Peyer's patch (tissue), 4 donors: ENCODE data around the gene BTBD18. TPM values are rescaled to one million over a fixed set of nuclear protein-coding genes. Genes with fewer than 3 reads are reported as not detected.

ENCODE experiments used
- DNase-seq, 3 donors: peaks; one replicate each; pipeline ENCODE4 v3.0.0-alpha.2; 2017 to 2019
- H3K27ac ChIP-seq, 4 donors: fragments of 200-600 bp; sonication (generic); one replicate each; pipeline ENCODE4 v1.5.1; 2016 to 2019
- H3K27me3 ChIP-seq, 2 donors: fragments of 200-600 bp; sonication (generic); one replicate each; pipeline ENCODE4 v1.5.1; 2019
- H3K36me3 ChIP-seq, 3 donors: fragments of 200-600 bp; sonication (generic); one replicate each; pipeline ENCODE4 v1.5.1; 2016 to 2019
- H3K4me1 ChIP-seq, 4 donors: fragments of 200-600 bp; sonication (generic); one replicate each; pipeline ENCODE4 v1.5.1; 2016 to 2019
- H3K4me3 ChIP-seq, 4 donors: fragments of 200-600 bp; sonication (generic); 1 replicate in 3 of 4; 2 replicates in 1 of 4; pipeline ENCODE4 v1.5.1; 2016 to 2019; ENCODE audit warnings: mild to moderate bottlenecking in 1 of 4
- H3K9me3 ChIP-seq, 4 donors: fragments of 200-600 bp; sonication (generic); one replicate each; pipeline ENCODE4 v1.5.1; 2016 to 2019; ENCODE audit warnings: mild to moderate bottlenecking in 1 of 4
- POLR2A ChIP-seq, 2 donors: fragments of 450-650 bp; IDR thresholded peaks; one replicate each; pipeline ENCODE4 v1.5.1; 2017; ENCODE audit warnings: antibody characterized with exemption in 2 of 2, mild to moderate bottlenecking in 2 of 2, moderate library complexity in 2 of 2
- total RNA-seq, 4 donors: library from RNA; depleted of rRNA; stranded (reverse); fragments of >200 nt; gene quantifications; one replicate each; pipeline ENCODE4 v1.1.0, GENCODE V29; 2016
- TF ChIP-seq, protein P1 (sequence below), 6 experiments: fragments of 450-650 bp in 4 of 6; fragments of 200-600 bp in 2 of 6; sonication (generic) in 1 of 6; IDR thresholded peaks; one replicate each; pipeline ENCODE4 v1.5.1; 2017 to 2019; ENCODE audit warnings: antibody characterized with exemption in 6 of 6, mild to moderate bottlenecking in 3 of 6, moderate library complexity in 1 of 6

Gene BTBD18
- total RNA-seq, 4 donors from 2014 or later, result not detected

GRCh38 chr11:57758174-57758573 is 6.6 kb upstream of the BTBD18 start:
- Histone ChIP-seq H3K9me3 (no peaks in the 10 kb centered on the region), H3K27me3 (no peaks in the 10 kb centered on the region), H3K36me3 (no peaks in the 10 kb centered on the region), H3K4me1 (no peaks in the 10 kb centered on the region), H3K4me3 (no peak overlapping the region), H3K27ac (no peak overlapping the region)
- no peak for TF ChIP-seq POLR2A (IDR thresholded peaks at IDR 0.05)
- TF ChIP-seq, protein P1, sequence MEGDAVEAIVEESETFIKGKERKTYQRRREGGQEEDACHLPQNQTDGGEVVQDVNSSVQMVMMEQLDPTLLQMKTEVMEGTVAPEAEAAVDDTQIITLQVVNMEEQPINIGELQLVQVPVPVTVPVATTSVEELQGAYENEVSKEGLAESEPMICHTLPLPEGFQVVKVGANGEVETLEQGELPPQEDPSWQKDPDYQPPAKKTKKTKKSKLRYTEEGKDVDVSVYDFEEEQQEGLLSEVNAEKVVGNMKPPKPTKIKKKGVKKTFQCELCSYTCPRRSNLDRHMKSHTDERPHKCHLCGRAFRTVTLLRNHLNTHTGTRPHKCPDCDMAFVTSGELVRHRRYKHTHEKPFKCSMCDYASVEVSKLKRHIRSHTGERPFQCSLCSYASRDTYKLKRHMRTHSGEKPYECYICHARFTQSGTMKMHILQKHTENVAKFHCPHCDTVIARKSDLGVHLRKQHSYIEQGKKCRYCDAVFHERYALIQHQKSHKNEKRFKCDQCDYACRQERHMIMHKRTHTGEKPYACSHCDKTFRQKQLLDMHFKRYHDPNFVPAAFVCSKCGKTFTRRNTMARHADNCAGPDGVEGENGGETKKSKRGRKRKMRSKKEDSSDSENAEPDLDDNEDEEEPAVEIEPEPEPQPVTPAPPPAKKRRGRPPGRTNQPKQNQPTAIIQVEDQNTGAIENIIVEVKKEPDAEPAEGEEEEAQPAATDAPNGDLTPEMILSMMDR (IDR thresholded peaks at IDR 0.05), result no peak
- no peak for DNase-seq

DNA sequence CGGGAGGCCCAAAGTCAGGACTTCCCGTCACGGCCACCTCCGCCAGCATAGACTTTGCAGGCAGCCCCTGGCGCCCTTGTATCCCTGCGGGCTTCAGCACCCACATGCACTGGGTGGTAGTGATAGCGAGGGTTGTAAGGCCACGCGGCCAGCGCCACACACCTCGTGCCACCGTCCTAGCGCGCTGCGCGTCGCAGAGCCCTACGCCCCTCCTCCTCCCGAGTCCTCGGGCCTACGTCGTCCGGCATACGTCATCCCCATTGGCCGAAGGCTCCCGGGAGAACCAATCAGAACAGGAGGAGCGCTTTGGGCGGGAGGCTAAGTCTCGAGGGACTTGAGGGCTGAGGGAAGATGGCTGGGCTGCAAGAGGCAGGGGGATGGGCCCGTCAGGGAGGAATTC is 1.3 kb upstream of the BTBD18 start:
- H3K4me1 ChIP-seq, result peaks cover 0 to 6% (median 0%) of the 10 kb centered on the region in 4 donors
- H3K27me3 ChIP-seq, result no peaks in the 10 kb centered on the region
- no peaks in the 10 kb centered on the region for H3K9me3 ChIP-seq
- no peak for DNase-seq
- H3K27ac ChIP-seq, result no peak overlapping the region
- H3K4me3 ChIP-seq, result no peak overlapping the region
- TF ChIP-seq, protein P1 (IDR thresholded peaks at IDR 0.05), result no peak
- TF ChIP-seq POLR2A (IDR thresholded peaks at IDR 0.05), result no peak
- no peaks in the 10 kb centered on the region for H3K36me3 ChIP-seq

DNA sequence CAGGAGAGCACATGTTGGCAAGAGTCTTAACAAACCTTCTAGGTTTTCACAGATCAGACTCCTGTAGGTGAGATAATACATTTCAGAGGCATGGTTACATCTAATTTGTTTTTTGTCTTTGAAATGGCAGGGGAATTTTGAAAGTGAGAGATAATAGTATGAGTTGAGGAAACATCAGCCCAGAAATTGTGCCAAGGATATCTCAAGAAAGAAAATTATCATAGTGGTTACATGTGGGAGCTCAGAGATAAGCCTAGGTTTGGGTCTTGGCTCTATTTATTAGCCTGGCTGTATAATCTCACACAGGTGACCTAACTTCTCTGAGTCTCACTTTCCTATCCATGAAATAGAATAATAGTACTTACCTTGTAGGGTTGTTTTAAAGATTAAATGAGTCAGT is 443 bp downstream of the BTBD18 start:
- Histone ChIP-seq H3K27me3 (no peaks in the 10 kb centered on the region), H3K4me3 (no peak overlapping the region), H3K9me3 (no peaks in the 10 kb centered on the region), H3K36me3 (no peaks in the 10 kb centered on the region), H3K4me1 (peaks cover 0 to 6% (median 0%) of the 10 kb centered on the region in 4 donors), H3K27ac (no peak overlapping the region)
- TF ChIP-seq, protein P1 (IDR thresholded peaks at IDR 0.05), result no peak
- no peak for TF ChIP-seq POLR2A (IDR thresholded peaks at IDR 0.05)
- DNase-seq, result no peak

GRCh38 chr11:57746920-57747319 is 4.7 kb downstream of the BTBD18 start:
- Histone ChIP-seq H3K27ac (no peak overlapping the region), H3K27me3 (no peaks in the 10 kb centered on the region), H3K4me3 (no peak overlapping the region), H3K9me3 (no peaks in the 10 kb centered on the region), H3K36me3 (peaks cover 0 to 24% (median 0%) of the 10 kb centered on the region in 3 donors), H3K4me1 (peaks cover 0 to 14% (median 7%) of the 10 kb centered on the region in 4 donors)
- TF ChIP-seq, protein P1 (IDR thresholded peaks at IDR 0.05), result no peak
- TF ChIP-seq POLR2A (IDR thresholded peaks at IDR 0.05), result no peak
- DNase-seq, result no peak

- TF ChIP-seq, protein P1 (IDR thresholded peaks at IDR 0.05), result no peak
- no peak for TF ChIP-seq POLR2A (IDR thresholded peaks at IDR 0.05)
- H3K9me3 ChIP-seq, result no peaks in the 10 kb centered on the region
- H3K4me1 ChIP-seq, result peaks cover 0 to 17% (median 7%) of the 10 kb centered on the region in 4 donors
- H3K27me3 ChIP-seq, result no peaks in the 10 kb centered on the region
- no peak overlapping the region for H3K4me3 ChIP-seq
- H3K27ac ChIP-seq, result no peak overlapping the region
- H3K36me3 ChIP-seq, result peaks cover 0 to 24% (median 0%) of the 10 kb centered on the region in 3 donors
- no peak for DNase-seq
Measured at GRCh38 chr11:57745206-57745605, 6.4 kb downstream of the BTBD18 start.

DNA sequence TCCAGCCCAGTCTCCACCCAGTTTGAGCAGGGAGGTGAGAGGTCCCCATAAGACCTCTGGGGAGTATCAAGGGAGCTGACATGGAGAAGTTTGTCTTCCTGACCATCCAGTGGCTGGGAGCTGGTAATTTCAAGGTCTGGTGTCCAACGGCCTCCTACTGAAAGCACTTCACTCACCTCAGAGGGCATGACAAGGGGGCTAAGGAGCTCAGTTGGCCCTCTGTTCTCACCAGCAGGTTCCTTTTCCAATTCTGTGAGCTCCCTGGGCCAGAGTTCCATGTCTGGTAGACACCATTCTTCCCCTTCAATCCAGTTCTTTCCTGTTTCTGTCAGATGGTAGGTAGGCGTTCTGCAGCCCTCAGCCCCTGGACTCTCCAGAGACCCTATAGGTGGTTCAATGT is 7.3 kb downstream of the BTBD18 start:
- H3K27me3 ChIP-seq, result no peaks in the 10 kb centered on the region
- H3K36me3 ChIP-seq, result peaks cover 0 to 27% (median 0%) of the 10 kb centered on the region in 3 donors
- peaks cover 0 to 17% (median 7%) of the 10 kb centered on the region in 4 donors for H3K4me1 ChIP-seq
- no peak for DNase-seq
- H3K9me3 ChIP-seq, result no peaks in the 10 kb centered on the region
- H3K4me3 ChIP-seq, result no peak overlapping the region
- TF ChIP-seq, protein P1 (IDR thresholded peaks at IDR 0.05), result no peak
- TF ChIP-seq POLR2A (IDR thresholded peaks at IDR 0.05), result no peak
- H3K27ac ChIP-seq, result no peak overlapping the region
